ENCODE data around the gene CYP2D6. TPM values are rescaled to one million over a fixed set of nuclear protein-coding genes. Genes with fewer than 3 reads are reported as not detected.
A peak's percentile ranks its signal among the peaks of the same experiment; 100 is the strongest.
"Not testable (repeated sequence)": the region's sequence is repeated elsewhere in the genome, so short reads cannot be mapped to it uniquely, and the experiment has no call there.

The CYP2D6 gene
- total and polyA plus RNA-seq, 12 donors: 0.12 to 0.95 (median 0.25) TPM; not detected in 8

GRCh38 chr22:42116848-42117424, 13.7 kb downstream of the CYP2D6 start:
- H3K4me1 ChIP-seq: peaks cover 0 to 12% (median 0%) of the 10 kb centered on the region in 9 donors
- DNase-seq (no peak), ATAC-seq (no peak)
- H3K27ac ChIP-seq: no peak overlapping the region
- intact Hi-C loops (cut with DNase I): loop anchor here in 2 of 10 donors (5.0 to 10.0 kb wide), 2 partner anchors 150 to 152 kb away; partner anchors contain the start of gene SEPTIN3 (in 2 of the 2)
- H3K9me3 ChIP-seq: peaks cover 0 to 23% (median 13%) of the 10 kb centered on the region in 11 donors
- peaks cover 0 to 8% (median 0%) of the 10 kb centered on the region in 9 donors for H3K36me3 ChIP-seq
- H3K27me3 ChIP-seq: no peaks in the 10 kb centered on the region
- 90 to 91% methylated on average over 4 of the region's 4 CpGs for WGBS, 2 donors
- TF ChIP-seq CTCF (IDR thresholded peaks at IDR 0.05): no peak
- H3K4me3 ChIP-seq: no peak overlapping the region

- H3K27ac ChIP-seq, H3K27me3 ChIP-seq, H3K4me1 ChIP-seq, H3K36me3 ChIP-seq, DNase-seq, H3K4me3 ChIP-seq, ATAC-seq: not testable (repeated sequence)
- H3K9me3 ChIP-seq: peaks cover 0 to 23% (median 13%) of the 10 kb centered on the region in 11 donors
- WGBS, 2 donors: 96 to 97% methylated on average over 6 of the region's 6 CpGs
- intact Hi-C loops (cut with DNase I): loop anchor here in 2 of 10 donors (5.0 to 10.0 kb wide), 2 partner anchors 148 to 151 kb away; partner anchors contain the start of gene SEPTIN3 (in 2 of the 2)
These were observed 15.2 kb downstream of the CYP2D6 start for GRCh38 chr22:42115420-42115830.

- DNase-seq (no peak), ATAC-seq (no peak)
- intact Hi-C loops (cut with DNase I): loop anchor here in 5 of 10 donors (5.0 to 10.0 kb wide), 2 partner anchors 147 to 150 kb away; partner anchors contain the start of gene SEPTIN3 (in 5 of the 5)
- TF ChIP-seq CTCF (IDR thresholded peaks at IDR 0.05): peak in 5 of 9 donors; percentile 20 to 41 (median 26)
- Histone ChIP-seq H3K36me3 (peaks cover 0 to 8% (median 0%) of the 10 kb centered on the region in 9 donors), H3K27me3 (no peaks in the 10 kb centered on the region), H3K4me3 (no peak overlapping the region), H3K4me1 (no peaks in the 10 kb centered on the region), H3K27ac (no peak overlapping the region), H3K9me3 (peaks cover 0 to 23% (median 13%) of the 10 kb centered on the region in 11 donors)
- WGBS, 2 donors: 91 to 98% methylated on average over 7 of the region's 7 CpGs
These were observed 15.9 kb downstream of the CYP2D6 start for GRCh38 chr22:42114721-42115120.

GRCh38 chr22:42112793-42113192, 17.8 kb downstream of the CYP2D6 start:
- H3K4me3 ChIP-seq, ATAC-seq, DNase-seq, H3K36me3 ChIP-seq, H3K4me1 ChIP-seq, H3K27me3 ChIP-seq, H3K27ac ChIP-seq: not testable (repeated sequence)
- intact Hi-C loops (cut with DNase I): loop anchor here in 4 of 10 donors (5.0 to 10.0 kb wide), 2 partner anchors 145 to 148 kb away; partner anchors contain the start of gene SEPTIN3 (in 4 of the 4)
- TF ChIP-seq CTCF (IDR thresholded peaks at IDR 0.05): peak in 5 of 9 donors; percentile 6 to 29 (median 22)
- peaks cover 0 to 23% (median 13%) of the 10 kb centered on the region in 11 donors for H3K9me3 ChIP-seq
- WGBS, 2 donors: 20 to 21% methylated on average over 4 of the region's 4 CpGs
